GM11168 (cell line): ENCODE measurements around the gene SLCO3A1.
"Not testable (repeated sequence)": the region's sequence is repeated elsewhere in the genome, so short reads cannot be mapped to it uniquely, and the experiment has no call there.

ENCODE experiments used
- in situ Hi-C: fragments of 300-500 bp; cut with MboI; formaldehyde crosslinking; loops from one replicate; pipeline ENCODE4 v1.12.0; 2022; ENCODE audit warnings: low sequenced_read_pairs; ENCODE audit not compliant: unreplicated experiment

The SLCO3A1 gene

DNA sequence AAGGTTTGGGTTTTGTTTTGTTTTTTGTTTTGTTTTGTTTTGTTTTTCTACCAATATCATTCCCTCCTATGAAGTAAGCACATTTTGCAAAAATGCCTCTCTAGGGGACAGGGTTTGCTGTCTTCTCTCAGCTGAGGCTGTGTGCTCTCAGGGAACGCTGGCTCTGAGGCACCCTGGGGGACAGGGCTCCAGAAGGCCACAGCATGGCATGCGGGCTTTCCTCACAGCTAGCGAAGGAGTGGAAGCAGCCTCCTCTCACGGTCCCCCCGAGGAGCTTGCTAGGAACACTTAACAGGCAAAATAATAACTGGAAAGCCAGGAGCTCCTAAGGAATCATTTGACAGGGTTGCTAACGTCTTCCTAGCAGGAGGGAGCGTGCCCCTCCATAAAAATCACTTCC, 312.5 kb downstream of the SLCO3A1 start:
- in situ Hi-C loops: no loop called here

DNA sequence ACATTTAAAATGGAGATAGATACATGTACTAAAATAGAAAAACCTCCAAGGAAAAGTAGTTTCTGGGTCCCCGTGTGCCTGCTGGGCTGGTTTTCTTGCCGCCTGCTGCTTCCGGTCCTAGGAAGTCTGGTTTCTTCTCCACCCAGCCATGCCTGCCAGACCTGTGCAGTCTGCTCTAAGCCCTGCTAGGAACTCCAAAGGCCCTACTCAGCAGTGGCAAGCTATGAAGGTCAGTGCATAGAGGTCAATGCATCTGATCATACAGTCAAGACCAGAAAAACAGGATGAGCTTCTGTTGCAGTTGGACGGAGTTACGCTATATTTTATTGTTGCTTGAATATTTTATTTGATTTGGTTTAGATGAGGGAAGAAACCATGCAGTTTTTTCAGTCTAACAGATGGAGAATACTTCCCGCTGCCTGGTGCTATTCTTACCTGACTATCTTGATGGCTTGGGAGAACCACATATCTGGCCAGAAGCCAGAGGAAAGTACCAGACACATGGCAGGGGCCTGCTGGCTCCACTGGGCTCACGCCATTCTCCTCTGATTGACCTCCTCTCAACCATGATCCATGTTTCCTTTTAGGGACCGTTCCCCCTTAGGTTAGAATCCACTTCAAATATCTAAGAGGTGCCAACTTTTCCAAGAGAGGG, 313.4 kb downstream of the SLCO3A1 start:
- in situ Hi-C loops: no loop called here

DNA sequence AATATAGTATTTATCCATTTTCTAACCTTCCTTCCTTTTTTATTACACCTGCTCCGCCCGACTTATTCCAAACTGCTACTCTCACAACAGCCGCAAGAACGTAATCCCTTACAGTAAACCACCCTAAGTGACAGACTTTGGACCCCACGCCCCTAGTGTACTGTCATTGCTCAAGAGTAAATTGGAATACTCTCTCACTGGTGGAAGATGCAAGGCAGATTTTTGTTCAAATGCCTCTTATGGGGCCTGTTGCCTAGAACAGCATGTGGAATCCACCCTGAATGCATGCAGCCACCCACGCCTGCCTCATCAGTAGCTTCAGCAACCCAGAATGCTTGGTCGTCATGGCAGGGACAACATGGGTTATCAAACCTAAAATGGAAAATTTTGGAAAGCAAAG, 313.9 kb downstream of the SLCO3A1 start:
- in situ Hi-C loops: no loop called here

DNA sequence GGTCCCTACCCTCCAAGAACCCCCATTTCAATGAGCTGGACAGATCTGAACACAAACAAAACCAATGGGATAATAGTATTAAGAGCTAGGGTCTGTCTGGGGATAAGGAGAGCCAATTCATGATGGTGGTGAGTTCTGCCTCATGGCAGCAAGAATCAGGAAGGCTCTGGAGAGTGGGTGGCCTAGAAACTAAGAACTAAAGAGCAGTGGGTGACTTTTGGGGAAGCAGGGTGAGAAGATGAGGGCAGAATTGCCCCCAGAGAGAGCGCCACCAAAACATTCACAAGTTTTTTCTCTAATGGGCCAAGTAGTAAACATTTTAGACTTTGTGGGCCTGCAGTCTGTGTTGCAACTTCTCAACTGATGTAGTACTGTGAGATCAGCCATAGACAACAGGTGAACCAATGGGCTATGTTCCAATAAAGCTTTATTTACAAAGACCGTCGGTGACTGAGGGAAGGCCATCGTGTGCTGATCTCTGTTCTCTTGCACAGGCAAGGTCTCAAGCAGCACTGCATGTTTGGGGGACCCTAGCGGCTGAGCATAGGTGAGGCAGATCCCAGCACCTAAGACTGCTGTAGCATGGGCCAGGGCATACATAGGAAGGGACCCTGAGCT, 314.7 kb downstream of the SLCO3A1 start:
- in situ Hi-C loops: no loop called here

DNA sequence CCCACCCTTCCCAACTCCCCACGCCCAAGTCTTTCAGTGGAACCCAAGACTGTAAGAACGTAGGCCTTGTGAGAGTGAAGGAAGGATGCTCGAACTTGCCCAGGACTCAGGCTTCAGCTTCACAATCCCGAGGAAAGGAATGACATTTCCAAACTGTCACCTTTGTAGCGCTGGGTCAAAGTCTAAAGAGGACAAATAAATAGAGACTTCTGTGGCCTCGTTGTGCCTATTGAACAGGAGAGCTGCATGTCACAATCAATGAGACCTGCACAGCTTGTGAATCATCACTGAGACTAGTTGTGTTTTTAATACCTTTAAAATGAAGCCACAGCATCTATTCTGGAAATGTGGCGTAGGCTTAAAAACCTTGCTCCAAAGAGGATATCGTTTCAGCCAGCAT, 317.4 kb downstream of the SLCO3A1 start:
- in situ Hi-C loops: no loop called here

DNA sequence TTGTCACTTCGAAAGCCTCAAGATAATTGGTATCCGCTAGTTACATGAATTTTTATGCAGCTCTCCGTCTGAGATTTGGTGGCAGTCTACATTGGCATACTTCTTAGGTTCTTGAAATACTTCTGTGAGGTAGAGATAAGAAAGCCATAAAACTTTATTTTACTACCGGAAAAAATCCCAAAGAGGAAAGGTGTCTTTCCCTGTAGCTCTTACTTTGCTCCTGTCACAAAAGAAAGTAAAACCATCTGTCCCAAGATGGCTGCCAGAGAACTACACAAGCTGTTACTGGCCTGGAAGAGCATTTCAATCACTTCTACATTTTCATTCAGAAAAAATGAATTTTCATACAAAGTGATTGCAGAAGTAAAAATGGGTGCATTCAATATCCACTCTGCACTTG, 325.4 kb downstream of the SLCO3A1 start:
- in situ Hi-C loops: no loop called here

DNA sequence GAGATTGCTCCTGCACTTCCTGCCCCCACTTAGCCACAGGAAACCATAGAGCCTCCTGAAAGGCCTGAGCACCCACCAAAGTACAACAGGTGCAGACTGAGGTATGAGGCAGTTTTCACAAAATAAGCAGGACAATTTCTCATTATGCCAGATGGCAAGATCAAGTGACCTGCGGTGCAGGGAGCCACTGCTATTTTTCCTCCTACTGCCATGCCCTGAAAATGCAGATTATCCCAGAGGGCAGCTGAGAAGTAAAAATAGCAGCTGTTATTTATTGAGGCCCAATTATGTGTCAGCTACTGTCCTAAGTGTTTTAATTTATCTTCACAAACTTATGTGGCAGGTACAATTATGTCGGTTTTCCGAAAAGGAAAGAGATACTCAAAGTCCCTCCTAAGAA, 330.6 kb downstream of the SLCO3A1 start:
- in situ Hi-C loops: no loop called here

DNA sequence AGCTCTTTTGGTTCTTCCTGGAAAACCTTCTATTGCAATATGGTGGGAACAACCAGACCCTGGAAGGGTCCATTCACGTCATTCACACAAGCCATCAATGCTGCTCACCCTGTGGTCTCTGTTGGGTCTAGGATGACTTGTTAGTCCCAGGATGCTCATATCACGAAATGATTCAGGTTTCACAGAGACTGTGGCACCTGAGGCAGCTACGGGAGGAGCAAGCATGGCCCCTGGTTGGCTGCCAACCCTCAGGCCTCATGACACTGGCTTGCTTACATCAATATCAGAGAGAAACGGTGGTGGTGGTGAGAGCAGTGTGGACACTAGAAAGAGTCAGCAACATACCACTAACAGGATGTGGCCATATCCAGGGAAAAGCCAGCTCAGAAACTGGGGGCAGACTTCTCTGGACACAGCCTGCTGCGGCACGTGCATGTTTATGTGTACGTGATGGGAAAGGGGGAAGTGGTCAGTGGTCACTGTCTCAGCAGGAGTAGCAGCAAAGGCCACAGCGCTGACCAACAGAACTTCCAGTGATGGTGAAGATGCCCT, 331.2 kb downstream of the SLCO3A1 start:
- in situ Hi-C loops: no loop called here

DNA sequence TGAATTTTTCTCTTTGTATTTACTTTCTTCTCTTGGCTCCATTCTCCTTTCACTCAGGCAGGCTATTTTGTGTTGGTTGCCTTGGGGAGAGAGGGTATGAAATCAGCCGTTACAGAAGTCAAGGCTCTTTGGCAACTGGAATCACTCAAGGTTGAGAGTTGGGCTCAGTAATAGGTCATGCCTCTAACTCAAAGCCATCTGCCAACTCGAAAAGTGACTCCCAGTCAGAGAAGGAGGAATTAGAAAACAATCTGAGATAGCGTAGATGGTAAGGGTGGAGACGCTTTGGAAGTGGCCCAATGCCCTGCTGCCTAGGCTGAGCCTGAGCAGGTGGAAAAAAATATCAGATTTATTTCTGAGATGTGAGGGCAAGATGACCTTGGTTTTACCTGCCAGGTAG, 334.5 kb downstream of the SLCO3A1 start:
- in situ Hi-C loops: no loop called here

DNA sequence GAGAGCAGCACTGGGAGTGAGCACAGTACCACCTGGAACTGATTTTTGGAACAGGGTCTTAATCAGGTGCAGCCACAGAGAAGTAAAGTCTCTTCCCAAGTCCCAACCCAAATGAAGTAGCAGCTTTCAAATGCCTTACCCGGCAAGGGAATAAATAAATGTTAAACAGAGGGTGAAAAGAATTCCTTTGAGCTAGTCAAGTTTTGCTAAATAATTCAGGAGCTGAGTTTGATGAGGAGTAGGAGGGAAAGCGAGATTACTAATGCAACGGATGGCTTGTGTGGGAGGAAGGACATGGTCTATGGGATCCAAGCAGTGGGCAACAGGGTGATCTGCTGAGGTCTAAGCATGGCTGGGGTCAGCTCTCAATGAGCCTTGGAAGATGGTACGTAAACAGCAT, 335.7 kb downstream of the SLCO3A1 start:
- in situ Hi-C loops: no loop called here

DNA sequence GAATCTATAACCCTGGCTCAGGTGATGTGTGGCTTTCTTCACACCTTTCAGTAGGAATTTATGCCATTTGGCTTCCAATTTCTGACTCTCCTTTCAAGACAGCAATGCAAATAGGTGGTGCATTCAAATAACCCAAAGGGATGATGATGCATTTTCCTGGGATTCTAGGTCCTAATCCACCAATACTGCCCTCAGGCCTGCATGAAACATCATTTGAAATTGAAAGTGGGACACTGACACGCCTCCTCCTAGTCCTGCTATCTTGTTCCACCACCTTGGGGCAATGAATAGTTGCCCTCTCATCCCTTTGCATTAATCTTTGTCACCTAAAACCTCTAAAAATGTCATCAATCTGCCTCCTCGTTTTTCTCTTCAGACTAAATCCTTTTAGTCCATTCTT, 341.7 kb downstream of the SLCO3A1 start:
- in situ Hi-C loops: no loop called here

DNA sequence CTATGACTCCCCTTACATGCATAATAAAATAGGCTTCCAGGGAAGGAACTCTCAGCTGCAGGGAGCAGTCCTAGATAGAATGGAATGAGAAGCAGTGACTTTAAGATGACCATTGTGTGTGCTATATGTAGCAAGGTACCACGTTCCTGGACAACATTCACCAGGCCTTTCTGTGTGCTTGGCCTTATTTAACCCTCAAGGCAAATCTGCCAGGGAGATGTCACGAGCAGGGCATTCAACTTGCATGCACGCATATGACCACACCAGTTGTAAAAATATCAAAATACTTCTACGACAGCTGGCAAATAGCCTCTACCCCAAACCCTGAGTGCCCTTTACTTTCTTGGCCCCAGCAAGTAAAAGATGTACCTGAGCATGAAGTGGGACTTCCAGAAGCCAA, 342.8 kb downstream of the SLCO3A1 start:
- in situ Hi-C loops: no loop called here

DNA sequence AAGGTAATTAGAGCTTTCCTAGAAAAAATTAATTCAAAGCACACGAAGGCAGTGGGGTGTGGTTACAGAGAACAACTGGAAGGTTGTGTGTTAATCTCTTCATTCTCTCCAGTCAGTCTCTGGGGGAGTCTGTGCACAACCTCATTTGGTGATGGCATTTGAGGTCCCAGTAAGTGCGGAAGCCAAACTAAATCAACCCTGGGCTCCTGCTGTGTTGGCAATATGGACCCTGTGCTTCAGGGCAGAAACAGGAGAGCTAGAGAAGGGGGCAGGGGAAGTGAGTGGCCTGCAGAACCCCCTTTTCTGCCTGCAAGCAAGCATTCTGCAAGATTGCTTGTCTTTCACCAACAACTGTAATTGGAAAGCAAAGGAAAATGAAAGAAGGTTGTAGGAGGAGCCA, 344.2 kb downstream of the SLCO3A1 start:
- in situ Hi-C loops: no loop called here

DNA sequence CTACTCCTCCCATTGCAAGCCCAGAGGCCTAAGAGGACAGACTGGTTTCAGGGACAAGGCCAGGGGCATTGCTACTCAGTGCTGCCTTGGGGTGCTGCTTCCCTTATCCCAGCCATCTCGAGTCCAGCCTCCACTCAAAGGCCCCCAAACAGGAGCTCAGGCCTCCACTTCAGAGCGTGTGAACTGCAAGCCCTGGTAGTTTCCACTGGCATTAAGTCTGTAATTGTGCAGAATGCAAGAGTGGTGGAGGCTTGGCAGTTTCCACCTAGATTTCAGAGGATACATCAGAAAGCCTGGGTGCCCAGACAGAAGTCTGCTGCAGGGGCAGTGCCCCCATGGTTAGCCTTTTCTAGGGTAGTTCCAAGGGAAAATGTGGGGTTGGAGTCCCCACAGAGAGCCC, 347.4 kb downstream of the SLCO3A1 start:
- in situ Hi-C loops: no loop called here

DNA sequence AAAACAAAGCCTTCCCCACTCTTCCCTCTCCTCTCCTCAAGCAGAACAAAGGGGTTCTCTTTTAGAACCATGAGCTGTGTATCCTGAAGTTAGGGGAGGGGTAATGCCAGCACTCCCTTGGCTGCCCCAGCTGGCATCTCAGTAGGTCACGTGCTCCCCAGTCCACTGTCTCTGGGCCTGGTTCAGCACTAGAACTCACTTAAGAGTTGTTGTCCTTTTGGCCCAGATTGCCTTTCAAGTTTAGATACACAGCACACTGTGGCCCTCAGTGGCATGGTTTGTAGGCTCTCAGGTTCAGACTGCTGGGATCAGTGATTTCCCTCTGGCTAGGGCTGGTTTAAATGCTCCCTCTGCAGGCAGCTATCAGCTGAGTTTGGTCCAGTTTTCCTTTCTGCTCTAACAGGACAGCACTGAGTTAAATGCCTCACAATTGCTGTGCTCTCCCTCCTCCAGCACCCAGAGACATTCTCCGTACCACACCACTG, 351.8 kb downstream of the SLCO3A1 start:
- in situ Hi-C loops: no loop called here

DNA sequence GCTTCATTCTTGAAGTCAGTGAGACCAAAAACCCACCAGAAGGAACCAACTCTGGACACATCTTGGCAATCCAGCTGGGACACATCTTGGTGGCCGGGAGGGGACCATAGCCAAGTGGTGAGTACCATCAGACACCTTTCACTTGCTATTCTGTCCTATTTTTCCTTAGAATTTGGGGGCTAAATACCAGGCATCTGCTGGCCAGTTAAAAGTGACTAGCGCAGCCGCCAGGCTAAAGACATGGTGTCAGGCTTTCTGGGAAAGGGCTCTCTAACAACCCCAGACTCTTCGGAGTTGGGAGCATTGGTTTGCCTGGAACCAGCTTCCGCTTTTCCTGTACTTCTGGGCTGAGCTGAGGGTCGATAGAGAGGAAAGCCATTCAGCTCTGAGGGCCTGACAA, 354.1 kb downstream of the SLCO3A1 start:
- in situ Hi-C loops: not testable (repeated sequence)
